ENCODE data around the gene UBASH3A. TPM values are rescaled to one million over a fixed set of nuclear protein-coding genes. Genes with fewer than 3 reads are reported as not detected.
A peak's percentile ranks its signal among the peaks of the same experiment; 100 is the strongest.
"Not testable (repeated sequence)": the region's sequence is repeated elsewhere in the genome, so short reads cannot be mapped to it uniquely, and the experiment has no call there.

The UBASH3A gene
- total RNA-seq, 1 donor from 2014 or later, result 2.0 TPM

DNA sequence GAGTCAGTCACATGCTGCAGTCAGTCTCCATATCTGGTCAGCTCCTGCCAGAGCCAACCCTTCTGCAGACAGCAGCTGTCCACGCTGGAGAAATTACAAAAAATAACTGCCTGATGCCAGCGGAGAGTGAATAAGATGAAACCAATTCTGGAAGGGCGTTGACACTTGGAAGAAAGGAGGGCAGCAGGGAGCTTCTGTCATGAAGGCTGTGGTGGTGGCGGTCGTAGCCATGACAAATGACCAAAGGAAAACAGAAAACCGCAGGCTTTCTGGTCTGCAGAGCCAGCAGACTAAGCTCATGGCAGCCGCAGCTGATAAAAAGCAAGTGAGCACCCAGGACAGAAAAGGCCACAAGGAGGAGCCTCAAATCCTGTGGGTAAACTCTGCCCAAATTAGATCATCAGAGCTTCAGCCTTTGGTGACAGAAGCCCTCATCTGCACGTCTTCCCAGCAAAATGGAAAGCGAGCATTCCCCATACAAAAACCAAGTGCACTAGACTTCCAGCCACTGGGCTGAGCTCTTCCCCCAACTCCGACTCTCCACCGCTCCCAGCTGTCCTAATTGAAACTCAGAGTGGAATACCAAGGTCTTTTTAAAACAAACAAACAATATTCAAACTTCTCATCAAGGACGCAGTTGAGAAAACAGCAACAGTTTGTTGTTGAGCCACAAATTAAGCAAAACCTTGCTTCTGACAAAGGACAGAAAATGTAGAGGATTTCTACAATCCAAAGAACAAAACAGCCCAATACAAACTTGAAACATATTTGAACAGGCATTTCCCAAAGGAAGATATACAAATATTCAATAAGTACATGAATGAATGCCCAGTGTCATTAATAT, 63.7 kb downstream of the UBASH3A start:
- no peak for DNase-seq (ENCODE audit: low spot score)

- no peak for DNase-seq (ENCODE audit: low spot score)
Observed at GRCh38 chr21:42468491-42469131, 64.9 kb downstream of the UBASH3A start.

DNA sequence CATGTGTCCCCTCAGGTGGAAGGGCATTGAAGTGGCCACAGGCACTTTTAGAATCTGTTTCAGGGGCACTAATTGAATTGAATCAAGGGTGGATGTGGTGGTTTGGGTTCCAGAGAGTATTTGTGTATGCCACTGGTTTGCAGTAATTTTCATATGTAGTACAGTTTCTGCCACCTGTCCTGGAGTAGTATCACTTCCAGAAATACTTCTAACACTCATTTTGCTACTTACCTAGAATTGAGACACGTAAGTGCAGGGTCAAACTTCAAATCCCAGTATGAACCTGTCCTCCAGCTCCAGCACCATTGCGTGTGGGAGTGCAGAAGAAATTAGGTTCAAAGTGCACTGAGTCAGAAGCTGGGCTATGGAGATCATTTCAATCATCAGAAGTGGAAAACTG, 65.6 kb downstream of the UBASH3A start:
- no peak for DNase-seq (ENCODE audit: low spot score)

DNA sequence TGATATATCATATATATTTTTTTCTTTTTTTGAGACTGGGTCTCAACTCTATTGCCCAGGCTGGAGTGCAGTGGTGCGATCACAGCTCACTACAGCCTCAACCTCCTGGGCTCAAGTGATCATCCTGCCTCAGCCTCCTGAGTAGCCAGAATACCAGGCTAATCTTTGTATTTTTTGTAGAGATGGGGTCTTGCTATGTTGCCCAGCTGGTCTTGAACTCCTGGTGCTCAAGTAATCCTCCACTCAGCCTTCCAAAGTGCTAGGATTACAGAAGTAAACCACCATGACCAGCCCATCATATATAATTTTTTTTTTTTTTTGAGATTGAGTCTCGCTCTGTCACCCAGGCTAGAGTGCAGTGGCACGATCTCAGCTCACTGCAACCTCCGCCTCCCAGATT, 66.0 kb downstream of the UBASH3A start:
- DNase-seq (ENCODE audit: low spot score), result not testable (repeated sequence)

DNA sequence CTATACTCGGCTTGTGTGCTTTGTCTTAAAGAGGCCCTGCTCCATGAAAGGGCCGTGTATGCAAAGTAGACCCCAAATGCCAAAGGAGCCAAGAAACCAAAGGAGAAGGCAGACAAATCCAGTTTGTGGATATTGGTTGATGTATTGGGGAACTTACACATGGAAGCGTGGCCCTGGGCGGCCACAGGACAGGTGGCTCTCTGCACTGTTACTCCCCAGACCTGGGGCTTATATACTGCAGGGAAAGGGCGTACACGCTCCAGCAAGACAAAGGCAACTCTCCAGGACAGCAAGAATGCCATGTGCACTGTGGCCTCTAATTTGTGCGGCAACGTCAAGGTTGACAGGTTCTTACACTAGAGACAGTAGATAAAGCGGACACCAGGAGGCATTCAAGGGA, 67.5 kb downstream of the UBASH3A start:
- no peak for DNase-seq (ENCODE audit: low spot score)

DNA sequence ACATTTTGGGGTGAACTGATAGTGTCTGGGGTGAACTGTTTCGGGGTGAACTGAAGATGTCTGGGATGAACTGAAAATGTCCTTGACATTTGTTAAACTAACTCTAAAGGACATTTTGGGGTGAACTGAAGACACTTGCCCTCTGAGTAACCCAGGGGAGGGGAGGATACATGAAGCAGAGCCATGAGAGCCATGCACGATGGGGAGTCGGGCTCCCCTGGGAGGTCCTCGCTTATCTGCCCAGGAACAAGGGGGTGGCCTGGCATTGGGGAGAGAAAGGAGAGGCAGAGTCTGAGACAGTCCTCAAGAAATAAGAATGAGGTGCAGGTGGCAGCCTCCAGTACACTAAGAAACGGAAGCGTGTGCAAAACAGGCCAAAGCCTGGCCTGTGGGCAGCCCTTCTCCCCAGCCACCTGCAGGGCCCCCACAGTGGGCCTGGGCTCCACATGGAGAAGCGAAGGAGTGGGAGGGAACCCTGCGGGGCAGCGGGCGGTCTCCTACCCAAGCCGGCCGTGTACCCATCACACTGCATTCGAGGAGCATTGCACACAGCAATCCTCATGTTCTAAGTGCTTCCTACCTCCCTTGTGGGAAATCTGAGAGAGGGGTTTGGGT, 68.1 kb downstream of the UBASH3A start:
- DNase-seq (ENCODE audit: low spot score), result no peak

- DNase-seq (ENCODE audit: low spot score), result no peak
Observed at GRCh38 chr21:42472521-42472920, 68.8 kb downstream of the UBASH3A start.

DNA sequence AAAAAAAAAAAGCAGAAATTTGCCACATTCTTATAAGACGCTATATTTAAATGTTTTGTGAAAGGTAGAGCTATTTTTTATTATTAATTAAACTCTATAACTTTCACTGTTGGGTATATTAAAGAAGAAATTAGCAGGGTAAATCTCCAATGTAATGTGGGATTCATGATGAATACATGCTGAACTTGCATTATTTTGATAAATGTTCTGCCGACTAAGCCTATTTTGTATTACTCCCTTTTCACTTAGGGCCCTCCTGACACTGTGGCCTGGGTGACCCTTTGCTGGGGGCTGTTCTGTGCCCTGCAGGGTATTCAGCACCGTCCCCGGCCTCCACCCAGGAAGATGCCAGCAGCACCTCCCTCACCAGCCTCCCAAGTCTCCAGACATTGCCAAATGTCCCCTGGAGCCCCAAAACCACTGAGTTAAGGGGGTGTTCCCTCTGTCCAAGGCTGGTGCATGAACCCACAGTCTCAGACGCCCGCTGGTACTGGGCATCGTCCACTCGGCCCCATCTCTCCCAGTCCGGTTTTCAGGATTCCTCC, 69.9 kb downstream of the UBASH3A start:
- DNase-seq (ENCODE audit: low spot score), result no peak

- DNase-seq (ENCODE audit: low spot score), result peak; percentile 91
Observed at GRCh38 chr21:42474043-42474831, 70.5 kb downstream of the UBASH3A start.

DNA sequence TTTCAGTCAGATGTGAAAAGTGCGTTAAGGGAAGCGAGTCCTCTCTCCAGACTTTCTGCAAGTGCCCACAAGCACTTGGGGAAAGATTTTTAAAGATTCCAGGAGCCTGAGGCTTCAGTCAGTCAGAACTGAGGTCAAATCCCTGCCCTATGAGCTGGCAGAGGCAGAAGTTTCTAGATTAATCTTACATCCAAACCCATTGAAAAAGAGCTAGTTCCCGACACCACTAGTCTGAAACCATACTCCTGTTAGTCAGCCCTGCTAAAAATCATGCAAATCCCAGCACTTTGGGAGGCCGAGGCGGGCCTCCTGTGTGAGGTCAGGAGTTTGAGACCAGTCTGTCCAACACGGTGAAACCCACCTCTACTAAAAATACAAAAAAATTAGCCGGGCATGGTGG, 71.3 kb downstream of the UBASH3A start:
- no peak for DNase-seq (ENCODE audit: low spot score)

- DNase-seq (ENCODE audit: low spot score), result no peak
Observed at GRCh38 chr21:42475526-42476387, 72.1 kb downstream of the UBASH3A start.

GRCh38 chr21:42476388-42477331, 73.0 kb downstream of the UBASH3A start:
- no peak for DNase-seq (ENCODE audit: low spot score)

GRCh38 chr21:42478504-42478903, 74.8 kb downstream of the UBASH3A start:
- DNase-seq (ENCODE audit: low spot score), result no peak

DNA sequence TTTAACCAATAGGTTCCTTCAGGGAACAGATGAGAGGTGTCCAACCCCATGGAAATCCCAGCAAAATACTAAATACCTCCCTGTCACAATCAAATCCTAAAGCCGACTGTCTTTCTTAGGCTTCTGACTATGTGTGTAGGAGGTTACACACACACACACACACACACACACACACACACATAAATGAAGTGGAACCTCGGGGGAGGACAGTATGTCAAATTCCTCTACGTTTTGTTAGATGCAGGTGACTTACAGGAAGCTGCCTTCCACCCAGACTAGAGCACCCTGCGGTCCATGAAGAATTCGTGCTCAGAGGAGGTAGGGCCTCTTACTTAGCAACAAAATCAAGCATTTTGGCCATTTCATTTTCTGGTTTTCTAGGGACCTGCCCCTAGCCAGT, 75.9 kb downstream of the UBASH3A start:
- DNase-seq (ENCODE audit: low spot score), result no peak

DNA sequence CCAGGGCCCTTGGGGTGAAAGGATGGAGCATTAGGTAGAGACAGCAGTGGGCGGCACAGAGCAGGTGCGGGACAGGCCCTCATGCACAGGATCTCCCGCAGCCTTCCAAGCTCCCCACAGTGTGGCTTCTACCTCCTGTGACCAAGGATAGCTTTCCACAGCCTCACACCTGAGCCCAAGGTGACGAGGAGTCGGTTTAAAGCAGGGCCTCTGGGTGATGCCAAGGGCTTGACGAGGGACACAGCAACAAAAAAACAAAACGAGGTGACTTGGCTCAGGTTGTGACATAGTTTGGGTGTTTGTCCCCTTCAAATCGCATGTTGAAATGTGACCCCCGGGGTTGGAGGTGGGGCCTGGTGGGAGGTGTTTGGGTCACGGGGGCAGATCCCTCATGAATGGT, 77.0 kb downstream of the UBASH3A start:
- no peak for DNase-seq (ENCODE audit: low spot score)

DNA sequence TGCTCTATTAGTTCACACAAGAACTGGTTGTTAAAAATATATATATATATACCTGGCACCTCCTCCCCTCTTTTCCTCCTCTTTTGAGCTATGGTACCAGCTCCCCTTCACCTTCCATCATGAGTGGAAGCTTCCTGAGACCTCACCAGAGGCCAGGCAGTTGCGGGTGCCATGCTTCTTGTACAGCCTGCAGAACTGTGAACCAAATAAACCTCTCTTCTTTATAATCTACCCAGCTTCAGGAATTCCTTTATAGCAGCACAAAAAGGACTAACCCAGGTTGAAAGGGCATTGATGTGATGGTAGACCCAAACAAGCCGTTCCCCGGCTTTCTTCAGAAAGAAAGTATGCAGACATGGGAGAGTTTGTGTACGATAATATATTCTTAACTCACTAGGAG, 77.5 kb downstream of the UBASH3A start:
- no peak for DNase-seq (ENCODE audit: low spot score)

GRCh38 chr21:42484966-42485365, 81.3 kb downstream of the UBASH3A start:
- DNase-seq (ENCODE audit: low spot score), result no peak

GRCh38 chr21:42486072-42486471, 82.4 kb downstream of the UBASH3A start:
- no peak for DNase-seq (ENCODE audit: low spot score)

DNA sequence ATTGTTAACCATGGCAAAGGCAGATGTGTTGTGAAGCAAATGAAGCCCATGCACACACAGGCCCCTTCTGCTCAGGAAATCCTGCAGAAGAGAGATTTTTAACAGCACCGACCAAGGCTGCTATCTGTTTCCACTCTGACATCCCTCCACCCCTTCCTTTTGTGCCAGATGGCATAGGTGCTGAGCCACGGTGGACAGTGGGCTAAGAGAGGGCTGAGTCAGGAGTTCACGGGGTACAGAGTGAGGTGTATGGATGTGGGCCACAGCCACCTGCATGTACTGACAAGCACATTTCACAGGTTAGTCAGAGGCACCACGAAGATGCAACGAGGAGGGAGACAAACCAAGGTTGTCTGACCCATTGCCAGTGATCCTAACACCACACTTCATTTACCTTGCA, 82.8 kb downstream of the UBASH3A start:
- no peak for DNase-seq (ENCODE audit: low spot score)
